ENCODE measurements around the gene NTF3.

Gene NTF3

DNA sequence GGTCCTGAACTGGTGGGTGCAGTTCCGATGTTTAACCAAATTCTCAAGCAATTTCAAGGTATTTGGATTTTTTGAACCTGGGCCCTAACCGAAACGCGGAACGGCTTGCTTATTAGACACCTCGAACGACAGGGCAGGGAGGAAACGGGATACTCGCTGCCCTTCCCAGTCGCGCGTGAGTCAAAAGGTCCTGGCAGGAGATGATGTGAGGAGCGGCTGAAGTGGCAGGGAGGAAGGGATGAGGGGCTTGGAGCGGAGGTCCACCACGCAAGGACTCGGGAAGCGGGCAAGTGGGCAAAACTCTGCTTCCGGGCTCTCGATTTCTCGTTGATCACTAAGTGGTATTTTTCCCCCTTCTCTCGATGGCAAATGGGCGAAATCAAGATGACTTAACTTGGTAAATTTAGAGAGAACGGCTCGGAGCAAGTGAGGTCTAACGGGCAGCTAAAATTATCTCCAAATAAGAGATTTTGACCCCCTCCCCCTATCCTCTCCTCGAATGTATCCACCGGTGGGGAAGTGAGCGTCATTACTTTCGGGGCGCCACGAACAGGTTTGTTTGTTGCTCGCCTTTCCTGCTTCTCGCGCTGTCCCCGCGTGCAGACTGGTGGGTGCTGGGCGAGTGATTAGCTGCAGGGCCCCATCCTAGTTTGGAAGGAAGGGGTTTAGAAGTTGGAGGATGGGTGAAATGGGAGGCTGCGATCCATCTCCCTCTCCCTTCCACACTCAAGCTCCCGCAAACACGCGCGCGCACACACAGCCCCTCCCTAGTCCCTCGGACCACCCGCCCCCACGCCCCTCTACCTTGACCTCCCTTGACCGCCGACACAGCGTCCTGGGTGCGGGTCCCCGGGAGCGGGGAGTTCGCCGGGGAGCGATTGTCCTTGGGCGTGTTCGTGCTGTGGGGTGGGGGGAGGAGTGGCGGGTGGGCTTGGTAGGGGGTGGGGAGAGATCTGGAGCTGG, 986 bp upstream of the NTF3 start:
- no peak for DNase-seq (ENCODE audit: low read depth in 2 of 2)

- DNase-seq (ENCODE audit: low read depth in 2 of 2), result no peak
Measured at GRCh38 chr12:5433081-5433844, 1.4 kb downstream of the NTF3 start.

- no peak for DNase-seq (ENCODE audit: low read depth in 2 of 2)
Measured at GRCh38 chr12:5433845-5434646, 2.1 kb downstream of the NTF3 start.

DNA sequence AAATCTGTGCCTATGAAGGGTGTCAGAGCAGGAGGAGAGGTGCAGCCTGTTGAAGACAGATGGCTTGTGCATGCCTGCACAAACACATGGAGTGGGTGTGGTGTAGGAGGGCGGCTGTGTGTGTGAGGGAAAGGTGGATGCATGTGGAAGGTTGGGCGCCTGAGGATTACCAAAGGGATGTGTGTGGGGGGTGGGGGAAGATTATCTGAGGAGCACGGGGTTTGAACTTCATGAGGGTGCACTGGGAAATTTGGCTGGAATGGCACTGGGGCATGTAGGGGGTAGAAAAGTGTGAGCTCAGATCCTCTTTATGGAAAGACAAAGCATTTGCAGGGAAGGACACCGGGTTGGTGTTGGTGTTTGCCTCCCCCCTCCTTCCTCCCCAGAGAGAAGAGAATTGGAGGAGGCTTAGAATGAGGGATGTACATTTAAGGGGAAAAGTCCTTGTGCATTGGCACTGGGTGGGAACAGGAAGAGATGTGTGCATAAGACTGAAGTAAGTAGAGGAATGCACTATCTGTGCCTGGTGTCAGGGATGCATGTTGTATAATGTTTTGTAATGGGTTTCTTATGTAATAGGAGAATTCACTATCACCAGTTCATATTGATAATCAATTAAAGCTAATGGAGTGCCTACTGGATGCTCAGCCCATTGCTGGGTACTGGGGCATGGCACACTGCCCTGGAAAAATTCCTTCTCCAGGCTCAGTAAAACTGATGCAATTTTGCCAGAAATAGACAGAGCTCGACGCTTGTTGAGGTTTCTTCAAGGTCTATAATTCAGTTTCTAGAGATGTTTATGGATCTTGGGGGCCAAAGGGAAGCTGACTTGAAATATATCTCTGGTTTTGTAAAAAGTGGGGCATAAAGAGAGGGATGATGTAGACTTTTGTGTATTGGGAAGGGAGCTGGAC, 3.0 kb downstream of the NTF3 start:
- DNase-seq (ENCODE audit: low read depth in 2 of 2), result no peak

DNA sequence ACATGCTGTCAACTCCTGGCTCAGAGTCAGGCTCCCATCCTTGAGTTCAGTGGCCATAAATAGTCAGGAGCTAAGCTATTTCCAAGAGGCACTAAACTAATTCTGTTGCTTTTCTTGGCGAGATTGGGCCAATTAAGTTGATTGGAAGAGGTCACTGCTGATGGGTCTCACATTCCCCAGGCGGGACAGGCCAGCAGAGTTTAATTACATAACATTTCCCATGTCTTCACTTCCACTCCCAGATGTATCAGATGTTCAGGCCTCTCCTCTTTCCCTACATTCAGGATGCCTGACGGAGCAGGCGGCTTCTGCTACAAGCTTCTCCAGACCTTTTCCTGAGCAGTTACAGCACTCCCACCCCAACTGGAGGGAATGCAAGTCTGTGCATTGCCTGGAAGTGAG, 5.3 kb downstream of the NTF3 start:
- no peak for DNase-seq (ENCODE audit: low read depth in 2 of 2)

GRCh38 chr12:5437589-5437988, 5.7 kb downstream of the NTF3 start:
- no peak for DNase-seq (ENCODE audit: low read depth in 2 of 2)

DNA sequence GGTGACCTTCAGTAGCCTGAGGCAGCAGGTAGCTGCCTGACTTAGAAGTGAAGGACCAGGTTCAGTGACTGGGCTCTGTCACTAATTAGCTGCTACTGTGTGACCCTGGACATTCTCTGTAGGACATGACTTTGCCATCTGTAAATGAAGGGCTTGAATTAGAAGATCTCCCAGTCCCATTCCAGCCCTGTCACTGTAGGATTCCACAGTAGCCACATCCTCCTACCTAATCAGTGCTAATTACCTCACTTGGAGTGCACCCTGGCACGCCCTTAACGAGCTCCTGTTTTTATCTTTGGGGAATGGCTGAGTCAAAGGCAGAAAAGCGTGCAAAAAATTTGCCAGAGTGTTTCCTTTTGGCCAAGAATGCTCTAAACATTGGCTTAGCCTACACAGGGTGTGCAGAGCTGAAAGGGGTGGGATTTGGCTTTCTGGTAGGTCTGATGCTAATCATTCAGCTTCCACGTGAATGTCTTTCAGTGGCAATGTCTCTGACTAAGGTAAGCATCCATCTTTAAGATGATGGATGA, 6.8 kb downstream of the NTF3 start:
- no peak for DNase-seq (ENCODE audit: low read depth in 2 of 2)

DNA sequence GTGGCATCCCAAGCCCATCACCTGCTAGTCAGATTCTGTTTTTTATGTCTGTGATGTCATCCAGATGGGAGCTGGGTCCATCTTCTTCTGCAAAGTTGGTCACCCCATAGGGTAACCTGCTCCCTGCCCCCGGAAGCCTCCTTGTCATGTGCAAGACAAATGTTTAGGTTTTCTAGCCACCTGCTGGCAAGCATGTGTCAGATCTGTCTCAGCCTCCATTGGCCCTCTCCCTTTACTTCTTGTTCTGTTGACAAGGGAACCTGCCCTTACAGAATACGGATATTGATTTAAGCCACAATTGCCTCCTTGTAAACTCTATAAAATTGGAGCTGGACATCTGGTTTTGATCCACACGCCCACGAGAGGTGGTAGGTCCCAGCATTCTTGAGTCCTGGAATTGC, 7.5 kb downstream of the NTF3 start:
- DNase-seq (ENCODE audit: low read depth in 2 of 2), result no peak

DNA sequence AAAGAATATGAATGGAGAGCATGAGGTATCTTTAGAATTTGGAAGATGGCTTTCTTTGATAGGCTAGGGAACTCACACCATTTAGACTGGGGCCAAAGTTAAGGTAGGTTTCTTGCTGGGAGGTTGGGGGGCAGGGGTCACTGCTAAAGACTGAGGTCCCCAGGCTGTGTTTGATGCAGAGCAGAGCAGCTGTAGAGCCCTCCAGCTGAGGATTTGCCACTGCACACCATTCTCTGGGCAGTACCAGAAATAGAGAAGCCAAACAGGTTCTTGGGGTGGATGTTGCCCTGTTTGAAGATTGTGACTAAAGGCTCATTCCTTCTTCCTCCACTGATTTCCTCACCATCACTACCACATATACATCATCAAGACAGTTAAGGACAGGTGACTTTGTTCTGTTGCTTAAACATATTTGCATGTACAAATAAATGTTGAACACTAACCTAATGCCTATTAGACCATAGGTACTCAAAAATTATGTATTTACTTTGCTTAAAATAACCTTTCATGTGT, 7.9 kb downstream of the NTF3 start:
- DNase-seq (ENCODE audit: low read depth in 2 of 2), result no peak

GRCh38 chr12:5440978-5441377, 9.1 kb downstream of the NTF3 start:
- DNase-seq (ENCODE audit: low read depth in 2 of 2), result no peak

- no peak for DNase-seq (ENCODE audit: low read depth in 2 of 2)
Measured at GRCh38 chr12:5441497-5442236, 9.8 kb downstream of the NTF3 start.

- no peak for DNase-seq (ENCODE audit: low read depth in 2 of 2)
Measured at GRCh38 chr12:5442251-5443006, 10.5 kb downstream of the NTF3 start.

- no peak for DNase-seq (ENCODE audit: low read depth in 2 of 2)
Measured at GRCh38 chr12:5444520-5444919, 12.6 kb downstream of the NTF3 start.

GRCh38 chr12:5447320-5447719, 15.4 kb downstream of the NTF3 start:
- no peak for DNase-seq (ENCODE audit: low read depth in 2 of 2)

DNA sequence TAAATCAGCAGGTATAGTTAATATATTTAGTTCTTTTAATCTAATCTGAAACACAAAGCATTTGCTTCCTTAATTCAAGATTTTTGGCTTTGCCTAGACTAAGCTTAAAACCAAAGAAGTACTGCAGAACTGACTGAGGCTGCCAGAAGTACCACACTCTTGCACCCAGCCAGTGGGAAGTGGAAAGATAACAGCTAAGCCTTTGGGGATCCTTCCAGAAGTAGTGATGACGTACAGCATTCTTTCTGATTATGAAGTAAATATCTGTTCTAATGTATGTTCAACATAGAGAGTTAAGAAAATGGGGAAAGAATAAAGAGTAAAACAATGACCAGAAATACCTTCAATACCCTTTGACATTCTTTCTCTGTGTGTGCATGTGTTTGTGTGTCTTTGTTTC, 19.3 kb downstream of the NTF3 start:
- DNase-seq (ENCODE audit: low read depth in 2 of 2), result no peak

GRCh38 chr12:5452569-5452968, 20.7 kb downstream of the NTF3 start:
- DNase-seq (ENCODE audit: low read depth in 2 of 2), result no peak

- DNase-seq (ENCODE audit: low read depth in 2 of 2), result no peak
Measured at GRCh38 chr12:5453466-5453865, 21.6 kb downstream of the NTF3 start.

DNA sequence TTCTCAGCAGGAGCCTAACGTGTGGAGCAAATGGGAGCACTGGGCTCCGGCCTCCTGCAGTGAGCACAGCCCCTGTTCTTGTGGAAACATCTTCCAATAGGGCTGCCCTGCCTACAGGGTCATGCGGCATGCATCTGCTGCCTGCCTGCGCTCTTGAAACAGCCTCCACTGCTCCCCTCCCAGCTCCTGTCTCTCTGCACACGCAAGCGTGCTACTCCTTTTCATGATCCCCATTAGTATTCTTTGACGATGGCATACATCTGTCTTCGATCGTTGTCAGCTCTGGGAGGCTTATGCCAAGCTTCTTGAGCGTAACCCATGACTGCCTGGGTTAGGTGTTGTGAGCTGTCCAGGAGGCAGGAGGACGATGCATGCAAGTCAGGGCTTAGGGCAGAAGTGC, 23.1 kb downstream of the NTF3 start:
- no peak for DNase-seq (ENCODE audit: low read depth in 2 of 2)

DNA sequence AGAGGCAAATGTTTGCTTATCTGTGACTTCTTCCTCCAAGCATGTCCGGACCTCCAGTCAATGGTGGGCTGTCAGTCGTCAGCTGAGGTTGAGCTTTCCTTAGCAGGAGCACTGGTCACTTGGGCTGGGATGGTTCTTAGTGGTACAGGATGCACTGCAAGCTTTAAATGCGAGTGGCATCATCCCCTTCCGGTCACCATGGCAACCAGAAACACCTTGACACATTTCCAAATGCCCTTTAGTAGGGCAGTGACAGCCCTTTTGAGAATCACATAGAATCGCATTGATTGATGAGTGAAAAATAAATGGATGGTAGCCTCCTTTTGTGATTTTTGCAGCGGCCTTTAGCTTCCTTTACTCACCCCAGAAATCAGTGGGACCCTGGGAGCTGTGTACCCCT, 24.1 kb downstream of the NTF3 start:
- no peak for DNase-seq (ENCODE audit: low read depth in 2 of 2)
